Stimulated activated CD8-positive, alpha-beta memory T cell treated with anti-CD3 and anti-CD28 coated beads, Interleukin-4, amount 100 ng/mL, for 48 hours (primary cell): ENCODE data around the gene MCM3.
A peak's percentile ranks its signal among the peaks of the same experiment; 100 is the strongest.

Experiments used
- DNase-seq: peaks from one replicate; pipeline ENCODE4 v3.0.0-alpha.2; 2020

The MCM3 gene

DNA sequence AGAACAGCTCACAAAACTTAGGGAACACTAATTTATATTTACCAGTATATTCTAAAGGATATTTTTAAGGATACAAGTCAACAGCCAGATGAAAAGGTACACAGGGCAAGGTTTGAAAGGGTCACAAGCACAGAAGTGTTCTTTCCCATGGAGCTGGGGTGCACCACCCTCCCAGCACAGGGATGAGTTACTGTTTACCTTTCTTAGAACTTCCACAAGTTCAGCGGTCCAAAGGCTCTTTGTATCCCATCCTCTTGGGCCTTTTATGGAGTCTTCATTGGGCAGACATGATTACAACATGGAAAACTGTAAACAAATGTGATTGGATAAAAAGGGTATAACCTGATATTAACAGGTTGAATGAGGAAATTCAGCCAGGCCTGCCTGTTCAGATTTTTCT, 39.1 kb downstream of the MCM3 start:
- no peak for DNase-seq

DNA sequence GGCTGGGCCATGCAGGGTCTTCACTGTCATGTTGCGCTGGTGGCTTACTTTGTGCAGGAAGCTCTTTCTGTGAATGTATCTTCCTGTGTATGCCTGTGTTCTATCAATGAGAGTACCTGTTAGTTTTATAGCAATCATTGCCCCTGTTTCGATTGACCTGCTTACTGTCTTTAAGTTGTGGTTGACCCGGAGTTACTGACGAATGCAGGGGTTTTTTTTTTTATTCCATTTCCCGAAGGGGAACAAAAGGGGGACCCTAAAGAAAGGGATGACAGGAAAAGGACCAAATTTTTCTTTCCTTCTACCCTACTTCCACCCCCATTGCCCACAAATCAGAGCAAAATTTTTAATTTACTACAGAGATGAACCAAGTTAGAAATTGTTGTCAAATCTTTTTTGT, 40.1 kb downstream of the MCM3 start, which contains the start of gene IL17F:
IL17F (minus strand) TSS at position 101 of the 400 bp plus-strand sequence; CDS start at position 30, 71 bp downstream.
- DNase-seq, result no peak

DNA sequence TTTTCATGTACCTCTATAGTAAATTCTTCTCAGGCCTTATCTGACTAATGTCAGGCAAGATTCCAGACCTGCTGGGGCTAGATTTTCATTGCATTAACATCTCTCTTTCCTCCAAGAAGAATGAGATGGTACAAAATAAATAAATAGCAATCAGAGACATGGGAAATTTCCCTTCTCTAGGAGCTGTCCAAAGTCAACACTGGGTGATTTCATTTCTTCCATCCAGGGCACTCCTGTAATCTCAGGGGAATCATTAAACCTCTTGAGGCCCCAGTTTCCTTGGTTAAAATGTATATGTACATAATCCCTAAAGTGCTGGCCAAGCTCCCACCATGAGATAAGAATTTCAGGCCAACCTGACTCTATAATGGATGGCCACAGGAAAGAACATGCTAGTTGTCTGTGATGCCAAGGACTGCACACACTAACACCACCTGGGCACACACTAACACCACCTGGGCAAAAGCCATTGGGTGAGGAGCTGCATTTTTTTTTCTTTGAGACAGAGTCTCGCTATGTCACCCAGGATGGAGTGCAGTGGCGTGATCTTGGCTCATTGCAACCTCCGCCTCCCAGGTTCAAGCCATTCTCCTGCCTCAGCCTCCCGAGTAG, 41.2 kb downstream of the MCM3 start:
- DNase-seq, result no peak

DNA sequence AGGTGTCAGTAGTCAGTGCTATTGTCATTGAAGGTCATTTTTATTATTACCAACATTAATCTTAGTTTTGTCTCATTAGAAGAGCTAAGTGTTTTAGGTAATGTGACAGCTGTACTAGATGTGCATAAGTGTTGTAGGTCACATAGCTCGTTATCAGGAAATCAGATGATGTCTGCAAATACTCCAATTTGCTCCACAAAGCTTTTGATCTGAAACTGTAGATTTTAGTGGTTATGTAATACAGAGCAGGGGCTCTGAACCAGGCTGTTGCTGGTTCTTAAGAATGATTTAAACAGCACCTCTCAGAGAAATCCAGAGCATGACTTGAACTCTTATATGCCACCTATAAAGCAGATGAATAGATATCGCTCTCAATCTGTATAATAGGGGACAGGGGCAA, 42.7 kb downstream of the MCM3 start:
- no peak for DNase-seq

DNA sequence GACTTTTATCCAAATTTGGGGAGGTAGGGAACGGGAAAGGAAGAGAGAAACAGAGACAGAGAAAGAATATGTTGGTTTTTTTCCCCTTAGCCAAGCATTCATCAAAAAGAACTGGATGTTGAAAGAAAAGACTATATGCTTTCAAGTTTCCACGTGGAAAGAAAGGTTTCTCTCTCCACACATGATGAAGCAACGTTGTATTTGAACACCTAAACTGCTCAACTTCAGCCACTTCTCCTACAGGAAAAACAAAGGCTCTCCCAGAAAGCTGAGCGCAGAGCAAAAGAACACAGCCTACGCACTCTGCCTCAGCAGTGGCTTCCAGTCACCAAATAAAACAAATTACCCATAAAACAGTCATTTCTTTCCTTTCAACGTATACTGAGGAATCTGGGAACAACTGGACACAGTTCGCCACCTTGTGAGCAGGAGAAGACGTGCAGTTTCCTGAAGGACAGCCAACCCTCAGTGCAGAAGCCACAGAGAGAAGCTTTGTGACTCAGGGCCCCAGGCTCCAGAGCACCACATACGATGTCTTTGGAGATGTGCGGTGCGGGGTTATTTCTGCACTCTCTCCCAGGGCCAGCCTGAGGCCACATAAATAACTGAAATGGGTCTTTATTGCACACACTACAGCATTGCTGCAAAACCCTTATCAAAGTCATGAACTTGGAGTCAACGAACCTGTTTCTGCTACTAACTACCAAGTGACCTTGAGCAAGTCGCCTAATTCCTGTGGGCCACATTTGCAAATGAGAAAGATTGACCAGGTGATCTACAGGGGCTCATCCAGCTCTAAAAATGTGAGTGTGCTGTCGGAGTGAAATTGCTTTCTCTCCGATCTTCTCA, 50.3 kb downstream of the MCM3 start:
- peak; percentile 59 for DNase-seq

DNA sequence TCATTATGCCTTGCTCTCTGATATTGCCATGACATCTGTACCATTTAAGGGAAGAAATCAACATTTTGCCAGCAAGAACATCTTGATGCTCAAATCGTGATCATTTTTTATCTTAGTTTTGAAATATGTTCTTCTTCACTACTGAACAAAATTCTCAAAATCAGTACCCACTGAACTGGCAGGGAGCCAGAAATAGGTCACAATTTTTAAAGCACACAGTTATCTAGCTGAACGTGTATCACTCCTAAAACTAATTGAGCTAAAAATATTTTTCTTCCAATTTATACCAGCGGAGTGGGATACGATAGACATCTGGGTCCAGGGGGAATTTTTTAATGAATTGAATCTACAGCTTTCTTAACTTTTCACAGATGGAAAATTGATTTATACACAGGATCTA, 51.5 kb downstream of the MCM3 start:
- no peak for DNase-seq

DNA sequence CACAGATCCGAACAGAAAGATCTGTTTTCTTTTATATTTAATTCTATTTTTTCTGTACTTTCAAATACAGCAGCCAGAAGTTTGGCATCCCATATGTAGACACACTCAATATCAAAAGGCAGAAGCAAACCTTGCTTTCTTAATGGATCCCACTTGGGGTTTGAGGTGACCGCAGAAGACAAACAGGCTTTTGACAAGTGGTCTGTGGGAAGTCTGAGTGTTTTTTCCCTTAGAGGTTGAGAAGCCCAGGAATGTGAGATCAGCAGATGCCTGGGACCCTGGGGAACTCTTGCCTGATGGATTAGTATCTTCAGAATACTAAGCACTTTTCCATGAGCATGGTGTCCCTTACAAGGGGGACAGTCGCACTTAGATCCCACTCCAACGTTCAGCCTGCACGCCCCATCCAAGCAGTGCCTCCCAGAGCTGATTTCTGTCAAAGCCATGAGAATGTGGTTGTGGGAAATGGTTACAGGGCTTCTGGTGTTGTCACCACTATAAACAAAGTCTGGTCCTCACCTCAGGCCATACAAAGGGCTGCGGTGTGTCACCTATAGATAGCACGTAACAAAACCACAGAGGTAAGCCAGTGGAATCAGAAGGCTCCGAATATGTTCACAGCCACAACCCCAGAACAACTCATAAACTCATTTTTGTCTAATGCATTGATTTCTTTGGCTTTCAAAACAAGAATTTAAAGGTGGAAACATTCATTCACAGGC, 53.0 kb downstream of the MCM3 start:
- DNase-seq, result peak; percentile 59

DNA sequence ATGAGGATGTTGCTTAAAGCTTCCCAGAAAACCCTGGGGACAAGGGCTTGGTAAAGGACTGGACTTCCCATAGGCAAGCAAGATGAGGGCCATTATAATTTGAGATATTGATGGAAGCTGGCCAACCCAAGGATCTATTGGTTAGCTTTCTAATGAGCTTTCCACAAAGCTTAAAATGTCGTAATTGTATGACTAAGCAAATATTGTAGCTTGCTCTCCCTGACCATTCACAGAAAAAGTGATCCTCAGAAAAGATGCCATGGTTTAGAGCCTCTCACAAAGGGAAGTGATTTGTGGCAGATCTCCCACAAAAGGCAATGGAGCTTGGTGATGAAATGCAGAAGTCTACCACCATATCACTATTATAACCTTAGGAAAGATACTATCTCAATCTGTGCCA, 53.9 kb downstream of the MCM3 start:
- DNase-seq, result no peak

DNA sequence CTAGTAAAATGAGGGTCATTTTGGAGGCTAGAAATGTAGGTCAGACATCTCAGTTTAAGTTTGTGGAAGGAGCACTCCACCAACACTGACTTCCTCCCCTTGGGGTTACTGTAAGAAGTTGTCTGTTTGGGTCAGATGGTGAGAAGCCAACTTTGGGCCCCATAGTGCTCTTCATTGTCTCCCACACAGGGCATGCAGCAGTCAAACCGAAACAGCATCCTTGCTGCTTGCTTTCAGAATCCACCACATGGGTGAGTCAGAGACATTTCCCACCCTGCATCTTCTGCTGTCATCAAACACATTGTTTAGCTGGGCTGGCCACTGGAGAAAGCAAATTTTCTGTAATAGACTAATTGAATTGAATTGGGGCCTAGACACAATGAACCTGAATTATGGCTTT, 57.0 kb downstream of the MCM3 start:
- DNase-seq, result peak; percentile 78

DNA sequence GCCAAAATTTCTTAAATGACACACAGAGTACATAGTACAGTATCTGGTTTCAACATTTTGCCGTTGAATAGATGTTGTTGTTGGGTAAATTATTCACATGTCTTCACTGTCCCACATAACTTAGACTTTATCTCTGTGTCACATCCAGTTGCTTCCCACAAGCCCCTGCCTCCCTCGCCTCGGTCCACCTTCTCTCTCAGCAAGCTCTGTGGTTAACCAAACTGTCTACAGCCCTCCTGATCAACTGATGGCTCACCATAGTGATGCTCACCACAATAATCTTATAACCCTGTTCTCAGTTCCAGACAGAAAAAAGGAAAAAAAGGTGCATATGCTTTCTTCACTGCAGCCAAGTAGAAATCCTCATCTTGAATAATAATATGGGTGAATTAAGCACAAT, 63.2 kb downstream of the MCM3 start:
- DNase-seq, result peak; percentile 65

DNA sequence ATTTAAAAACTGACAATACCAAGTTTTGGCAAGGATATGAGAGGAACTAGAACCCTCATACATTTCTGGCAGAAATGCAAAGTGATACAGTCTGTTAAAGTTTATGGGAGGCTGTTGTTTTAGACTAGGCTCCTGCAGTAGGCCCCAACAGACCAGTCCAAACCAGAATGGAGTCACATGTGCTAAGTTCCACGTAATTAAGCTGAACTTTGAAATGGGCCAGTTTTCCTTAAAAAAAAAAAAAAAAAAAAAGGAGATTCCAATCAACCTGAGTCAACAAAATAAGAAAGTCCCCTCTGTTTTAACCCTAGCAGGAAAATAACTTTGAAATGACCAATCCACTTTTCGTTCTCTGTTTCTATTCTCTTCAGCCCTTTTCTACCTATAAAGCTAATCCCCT, 66.8 kb downstream of the MCM3 start:
- no peak for DNase-seq

DNA sequence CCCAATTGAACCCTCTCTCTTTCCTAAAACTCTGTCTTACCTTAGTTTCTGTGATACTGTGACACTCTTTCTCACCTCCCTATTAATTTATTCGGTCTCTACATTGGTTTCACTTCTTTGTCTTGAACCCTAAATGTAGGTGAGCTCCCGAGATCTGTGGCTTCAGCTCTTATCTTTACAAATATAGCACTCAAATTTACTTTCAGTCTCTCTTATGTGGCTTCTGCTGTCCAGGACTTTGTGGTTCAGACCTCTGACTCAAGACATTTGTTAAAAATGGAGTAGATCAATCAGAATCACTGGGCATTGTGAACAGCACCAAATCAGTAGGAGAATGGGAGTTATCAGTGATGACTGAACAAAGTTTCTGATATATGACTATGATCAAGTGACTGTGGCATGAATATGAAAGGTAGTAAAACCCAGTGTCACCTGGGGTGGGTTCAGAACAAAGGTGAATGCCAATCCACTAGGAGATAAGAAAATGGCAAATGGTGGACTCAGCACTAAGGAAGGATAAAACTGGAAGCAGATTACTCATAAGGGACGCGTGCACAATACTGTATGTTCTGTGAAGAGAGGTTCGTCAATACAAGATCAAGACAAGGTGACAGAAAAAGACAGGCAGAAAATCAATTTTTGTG, 67.5 kb downstream of the MCM3 start:
- DNase-seq, result no peak

DNA sequence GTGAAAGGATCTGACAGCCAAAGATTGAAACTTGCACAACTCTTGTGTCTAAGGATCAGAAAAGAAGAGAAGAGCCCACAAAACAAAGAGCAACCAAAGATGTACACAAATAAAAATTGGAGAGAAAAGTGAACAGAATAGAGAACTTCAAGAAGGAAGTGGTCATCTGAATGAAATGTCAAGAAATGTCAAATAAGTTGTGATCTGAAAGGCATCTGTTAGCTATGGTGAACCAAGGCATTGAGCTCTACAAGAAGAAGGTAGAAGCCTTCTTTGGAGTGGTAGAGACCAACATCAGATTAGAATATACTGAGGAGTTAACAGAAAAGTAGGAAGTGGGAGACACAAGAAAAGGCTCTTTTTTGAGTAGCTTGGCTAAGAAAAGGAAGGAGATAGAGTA, 68.8 kb downstream of the MCM3 start:
- no peak for DNase-seq
